Fibroblast of lung (primary cell): ENCODE measurements around the gene KIAA1549. TPM values are rescaled to one million over a fixed set of nuclear protein-coding genes. Genes with fewer than 3 reads are reported as not detected.
"Not testable (repeated sequence)": the region's sequence is repeated elsewhere in the genome, so short reads cannot be mapped to it uniquely, and the experiment has no call there.

ENCODE experiments used
- DNase-seq, 2 donors: peaks; one replicate each; pipeline versions ENCODE4 v3.0.0 to v3.0.0-alpha.2; 2010; ENCODE audit warnings: low read depth in 2 of 2
- H2AFZ ChIP-seq: 2 replicates; pipeline ENCODE4 v1.5.1; 2012; ENCODE audit warnings: low read length, control low read depth, inconsistent platforms
- H3K27ac ChIP-seq: 2 replicates; pipeline ENCODE4 v1.5.1; 2011; ENCODE audit warnings: low read length, control low read depth; ENCODE audit not compliant: insufficient read depth
- H3K27me3 ChIP-seq: 2 replicates; pipeline ENCODE4 v1.5.1; 2011; ENCODE audit warnings: mild to moderate bottlenecking, low read length; ENCODE audit not compliant: control insufficient read depth, insufficient read depth
- H3K36me3 ChIP-seq: 2 replicates; pipeline ENCODE4 v1.5.1; 2011; ENCODE audit warnings: low read length; ENCODE audit not compliant: control insufficient read depth, insufficient read depth
- H3K4me1 ChIP-seq: 2 replicates; pipeline ENCODE4 v1.5.1; 2011; ENCODE audit warnings: low read length; ENCODE audit not compliant: control insufficient read depth, insufficient read depth; ENCODE audit errors: extremely low read depth
- H3K4me2 ChIP-seq: 2 replicates; pipeline ENCODE4 v1.5.1; 2011; ENCODE audit warnings: low read length, control low read depth; ENCODE audit not compliant: insufficient read depth; ENCODE audit errors: extremely low read depth
- H3K4me3 ChIP-seq, 4 experiments: fragments of 200-600 bp in 1 of 4; sonication (generic) in 1 of 4; replicated peaks in 1 of 4; 2 replicates each; pipeline ENCODE4 v1.5.1; 2011 to 2016; ENCODE audit warnings: low read length in 4 of 4, low read depth in 3 of 4, mild to moderate bottlenecking in 3 of 4, control low read depth in 2 of 4, inconsistent platforms in 1 of 4, mixed read lengths in 1 of 4; ENCODE audit not compliant: insufficient read depth in 1 of 4; ENCODE audit errors: control extremely low read depth in 1 of 4
- H3K79me2 ChIP-seq: 2 replicates; pipeline ENCODE4 v1.5.1; 2012; ENCODE audit warnings: mild to moderate bottlenecking, low read length, inconsistent platforms; ENCODE audit not compliant: control insufficient read depth, insufficient read depth
- H3K9ac ChIP-seq: 2 replicates; pipeline ENCODE4 v1.5.1; 2011; ENCODE audit warnings: mild to moderate bottlenecking, low read length, control low read depth; ENCODE audit not compliant: insufficient read depth
- H3K9me3 ChIP-seq: 2 replicates; pipeline ENCODE4 v1.5.1; 2012; ENCODE audit warnings: low read depth, low read length; ENCODE audit not compliant: control insufficient read depth, insufficient read depth
- H4K20me1 ChIP-seq: 2 replicates; pipeline ENCODE4 v1.5.1; 2011; ENCODE audit warnings: low read length; ENCODE audit not compliant: control insufficient read depth, insufficient read depth; ENCODE audit errors: extremely low read depth
- EZH2 ChIP-seq: IDR thresholded peaks from 2 replicates; pipeline ENCODE4 v1.5.1; 2012; ENCODE audit warnings: low read length, control low read depth, mild to moderate bottlenecking; ENCODE audit errors: missing control alignments
- polyA plus RNA-seq, 2 donors: library from polyadenylated mRNA; depleted of rRNA in 1 of 2; stranded (reverse) in 1 of 2; unstranded in 1 of 2; fragments of >200 nt; gene quantifications; 2 replicates each; pipeline ENCODE4 v1.2.1, GENCODE V29; 2011 to 2012; ENCODE audit warnings: missing spikeins in 1 of 2
- total RNA-seq: library from RNA; depleted of rRNA; stranded (reverse); fragments of >200 nt; gene quantifications from 2 replicates; pipeline ENCODE4 v1.2.1, GENCODE V29; 2014
- TF ChIP-seq, protein P1 (sequence below), 2 donors: IDR thresholded peaks in 1 of 2; conservative IDR thresholded peaks in 1 of 2; 1 replicate in 1 of 2; 2 replicates in 1 of 2; pipeline ENCODE4 v1.5.1; 2011 to 2012; ENCODE audit warnings: low read length in 2 of 2, control low read depth in 1 of 2, inconsistent platforms in 1 of 2, low read depth in 1 of 2, mild to moderate bottlenecking in 1 of 2

Gene KIAA1549
- total and polyA plus RNA-seq, 2 donors (not counting 1 experiment from before 2014, with no cell fraction given) = 0.48 to 0.66 TPM

DNA sequence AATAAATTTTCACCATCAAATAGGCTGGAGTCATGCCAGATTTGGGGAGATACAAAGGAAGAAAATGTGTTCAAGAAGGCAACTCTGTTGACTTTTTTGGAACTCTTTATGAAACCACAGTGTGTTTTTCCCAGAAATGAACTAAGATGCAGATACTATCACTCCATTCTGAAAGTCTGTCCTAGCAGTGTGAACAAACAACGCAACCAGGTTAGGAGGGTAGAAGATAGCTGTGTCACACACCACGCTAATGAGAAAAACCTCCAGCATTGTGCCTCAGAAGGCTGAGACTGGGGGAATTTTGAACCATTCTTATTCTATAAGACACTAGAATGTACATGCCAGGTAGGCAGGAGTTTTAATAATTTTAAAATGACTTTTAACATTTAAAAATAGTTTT lies 167.2 kb downstream of the KIAA1549 start:
- no peaks in the 10 kb centered on the region for H3K36me3 ChIP-seq
- H3K4me2 ChIP-seq = no peak overlapping the region
- no peak overlapping the region for H3K27ac ChIP-seq
- H3K27me3 ChIP-seq = no peaks in the 10 kb centered on the region
- TF ChIP-seq EZH2 = no peak
- TF ChIP-seq, protein P1, sequence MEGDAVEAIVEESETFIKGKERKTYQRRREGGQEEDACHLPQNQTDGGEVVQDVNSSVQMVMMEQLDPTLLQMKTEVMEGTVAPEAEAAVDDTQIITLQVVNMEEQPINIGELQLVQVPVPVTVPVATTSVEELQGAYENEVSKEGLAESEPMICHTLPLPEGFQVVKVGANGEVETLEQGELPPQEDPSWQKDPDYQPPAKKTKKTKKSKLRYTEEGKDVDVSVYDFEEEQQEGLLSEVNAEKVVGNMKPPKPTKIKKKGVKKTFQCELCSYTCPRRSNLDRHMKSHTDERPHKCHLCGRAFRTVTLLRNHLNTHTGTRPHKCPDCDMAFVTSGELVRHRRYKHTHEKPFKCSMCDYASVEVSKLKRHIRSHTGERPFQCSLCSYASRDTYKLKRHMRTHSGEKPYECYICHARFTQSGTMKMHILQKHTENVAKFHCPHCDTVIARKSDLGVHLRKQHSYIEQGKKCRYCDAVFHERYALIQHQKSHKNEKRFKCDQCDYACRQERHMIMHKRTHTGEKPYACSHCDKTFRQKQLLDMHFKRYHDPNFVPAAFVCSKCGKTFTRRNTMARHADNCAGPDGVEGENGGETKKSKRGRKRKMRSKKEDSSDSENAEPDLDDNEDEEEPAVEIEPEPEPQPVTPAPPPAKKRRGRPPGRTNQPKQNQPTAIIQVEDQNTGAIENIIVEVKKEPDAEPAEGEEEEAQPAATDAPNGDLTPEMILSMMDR (conservative IDR thresholded peaks at IDR 0.05 in 1 of 2, IDR thresholded peaks at IDR 0.05 in 1 of 2; ENCODE audit: low read depth in 1 of 2, low read length in 2 of 2) = no peak
- no peak overlapping the region for H2AFZ ChIP-seq
- no peaks in the 10 kb centered on the region for H3K9me3 ChIP-seq
- no peak overlapping the region for H3K4me3 ChIP-seq
- no peak for DNase-seq
- no peak overlapping the region for H3K9ac ChIP-seq
- peaks cover 1% of the 10 kb centered on the region for H4K20me1 ChIP-seq
- H3K79me2 ChIP-seq = no peaks in the 10 kb centered on the region
- no peaks in the 10 kb centered on the region for H3K4me1 ChIP-seq

DNA sequence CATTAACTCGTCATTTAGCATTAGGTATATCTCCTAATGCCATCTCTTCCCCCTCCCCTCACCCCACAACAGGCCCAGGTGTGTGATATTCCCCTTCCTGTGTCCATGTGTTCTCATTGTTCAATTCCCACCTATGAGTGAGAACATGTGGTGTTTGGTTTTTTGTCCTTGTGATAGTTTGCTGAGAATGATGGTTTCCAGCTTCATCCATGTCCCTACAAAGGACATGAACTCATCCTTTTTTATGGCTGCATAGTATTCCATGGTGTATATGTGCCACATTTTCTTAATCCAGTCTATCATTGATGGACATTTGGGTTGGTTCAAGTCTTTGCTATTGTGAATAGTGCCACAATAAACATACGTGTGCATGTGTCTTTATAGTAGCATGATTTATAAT lies 169.9 kb downstream of the KIAA1549 start:
- H3K4me3 ChIP-seq, H4K20me1 ChIP-seq, H3K9me3 ChIP-seq, H3K9ac ChIP-seq, H3K4me2 ChIP-seq, DNase-seq, H3K27me3 ChIP-seq, H2AFZ ChIP-seq, H3K36me3 ChIP-seq, H3K4me1 ChIP-seq, H3K27ac ChIP-seq, H3K79me2 ChIP-seq: not testable (repeated sequence)

DNA sequence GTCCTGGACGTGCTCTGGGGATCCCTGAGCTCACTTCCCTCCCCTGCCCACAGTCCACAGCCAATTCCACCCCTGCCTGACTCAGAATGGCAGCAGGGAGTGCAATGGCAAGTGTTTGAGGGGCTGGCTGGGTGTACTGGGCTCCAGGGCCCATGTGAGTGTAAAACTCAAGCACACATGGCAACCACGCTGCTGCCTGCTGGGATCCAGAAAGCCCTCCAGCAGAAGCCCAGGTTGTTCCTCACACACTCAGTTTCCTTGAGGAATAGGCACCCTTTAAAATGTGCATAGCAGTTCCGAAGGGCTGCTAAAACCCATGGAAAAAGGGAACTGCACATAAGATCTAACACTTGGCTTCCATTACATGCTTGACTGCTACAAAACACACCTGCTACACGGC lies 171.8 kb downstream of the KIAA1549 start:
- no peaks in the 10 kb centered on the region for H3K9me3 ChIP-seq

More for the DNA sequence above, 171.8 kb downstream of the KIAA1549 start:
- H2AFZ ChIP-seq = no peak overlapping the region
- no peak overlapping the region for H3K9ac ChIP-seq
- no peaks in the 10 kb centered on the region for H3K4me1 ChIP-seq
- H3K79me2 ChIP-seq = no peaks in the 10 kb centered on the region
- no peak overlapping the region for H3K27ac ChIP-seq
- no peak overlapping the region for H3K4me3 ChIP-seq
- TF ChIP-seq EZH2 = no peak
- TF ChIP-seq, protein P1 (conservative IDR thresholded peaks at IDR 0.05 in 1 of 2, IDR thresholded peaks at IDR 0.05 in 1 of 2; ENCODE audit: low read depth in 1 of 2, low read length in 2 of 2) = no peak
- H4K20me1 ChIP-seq = peaks cover 1% of the 10 kb centered on the region
- H3K27me3 ChIP-seq = no peaks in the 10 kb centered on the region
- H3K36me3 ChIP-seq = no peaks in the 10 kb centered on the region
- no peak for DNase-seq
- no peak overlapping the region for H3K4me2 ChIP-seq
